HepG2 (cell line): ENCODE data around the gene SNAI3. TPM values are rescaled to one million over a fixed set of nuclear protein-coding genes. Genes with fewer than 3 reads are reported as not detected.

Source experiments
- EP300 ChIP-seq, 3 experiments: sonication (generic) in 1 of 3; formaldehyde crosslinking in 1 of 3; IDR thresholded peaks; 2 replicates each; pipeline versions ENCODE4 v1.5.1 to v1.6.1; 2011 to 2020; ENCODE audit warnings: low read depth in 2 of 3, low read length in 2 of 3, borderline replicate concordance in 1 of 3, improper control_type of control experiment in 1 of 3, mild to moderate bottlenecking in 1 of 3, missing genetic modification reagents in 1 of 3, moderate library complexity in 1 of 3
- IKZF1 ChIP-seq: fragments of 450-650 bp; IDR thresholded peaks from 2 replicates; pipeline ENCODE4 v1.7.1; 2016
- JARID2 ChIP-seq: sonication (generic); formaldehyde crosslinking; IDR thresholded peaks from 2 replicates; pipeline ENCODE4 v1.8.1; 2023; ENCODE audit warnings: missing genetic modification reagents, inconsistent platforms; ENCODE audit not compliant: insufficient replicate concordance
- MEIS2 ChIP-seq: sonication (generic); formaldehyde crosslinking; IDR thresholded peaks from 2 replicates; pipeline ENCODE4 v1.9.0; 2021; ENCODE audit warnings: mild to moderate bottlenecking, missing genetic modification reagents
- NBN ChIP-seq: fragments of 450-650 bp; conservative IDR thresholded peaks from 2 replicates; pipeline ENCODE4 v1.6.1; 2017
- PCBP1 ChIP-seq: fragments of 200-400 bp; formaldehyde crosslinking; IDR thresholded peaks from 2 replicates; pipeline ENCODE4 v1.6.1; 2017; ENCODE audit warnings: mild to moderate bottlenecking, low read depth, low read length, borderline replicate concordance
- POLR2AphosphoS2 ChIP-seq: IDR thresholded peaks from 2 replicates; pipeline ENCODE4 v1.6.1; 2011; ENCODE audit warnings: low read depth, low read length, improper control_type of control experiment
- TBX2 ChIP-seq: sonication (generic); formaldehyde crosslinking; IDR thresholded peaks from 2 replicates; pipeline ENCODE4 v1.5.0; 2020; ENCODE audit warnings: missing genetic modification reagents, mild to moderate bottlenecking, borderline replicate concordance
- ZNF234 ChIP-seq: sonication (generic); formaldehyde crosslinking; conservative IDR thresholded peaks from 2 replicates; pipeline ENCODE4 v1.5.1; 2020; ENCODE audit warnings: mild to moderate bottlenecking, missing genetic modification reagents
- ZNF24 ChIP-seq: fragments of 450-650 bp; IDR thresholded peaks from 2 replicates; pipeline ENCODE4 v1.6.1; 2017; ENCODE audit warnings: antibody characterized with exemption, mild to moderate bottlenecking
- ZNF335 ChIP-seq: sonication (generic); formaldehyde crosslinking; IDR thresholded peaks from 2 replicates; pipeline ENCODE4 v1.4.0; 2020; ENCODE audit warnings: missing genetic modification reagents
- ZNF350 ChIP-seq: sonication (generic); formaldehyde crosslinking; IDR thresholded peaks from 2 replicates; pipeline ENCODE4 v1.4.0; 2020; ENCODE audit warnings: mild to moderate bottlenecking, low read depth, missing genetic modification reagents, borderline replicate concordance
- ZNF564 ChIP-seq: sonication (generic); formaldehyde crosslinking; IDR thresholded peaks from 2 replicates; pipeline ENCODE4 v1.8.1; 2023; ENCODE audit warnings: mild to moderate bottlenecking, missing genetic modification reagents
- ZNF773 ChIP-seq: sonication (generic); formaldehyde crosslinking; IDR thresholded peaks from 2 replicates; pipeline ENCODE4 v1.4.0; 2020; ENCODE audit warnings: missing genetic modification reagents, borderline replicate concordance
- ZNF788 ChIP-seq: sonication (generic); formaldehyde crosslinking; IDR thresholded peaks from 2 replicates; pipeline ENCODE4 v1.5.0; 2020; ENCODE audit warnings: mild to moderate bottlenecking, missing genetic modification reagents, borderline replicate concordance
- polyA plus RNA-seq, 8 experiments: library from polyadenylated mRNA; depleted of rRNA in 3 of 8; stranded (reverse) in 7 of 8; unstranded in 1 of 8; fragments of >200 nt; fragmentation: Illumina TruSeq in 4 of 8; extraction: Trizol in 4 of 8; gene quantifications; 2 replicates each; pipeline versions ENCODE4 v1.2.1 to v1.2.3, GENCODE V29; 2011 to 2016; ENCODE audit warnings: low read depth in 4 of 8, missing spikeins in 1 of 8, mixed read lengths in 1 of 8; ENCODE audit not compliant: insufficient read depth in 1 of 8
- total RNA-seq, 5 experiments: library from RNA; depleted of rRNA; stranded (reverse); fragments of >200 nt; fragmentation: Illumina TruSeq; extraction: Trizol; gene quantifications; 2 replicates each; pipeline ENCODE4 v1.2.3, GENCODE V29; 2016; ENCODE audit warnings: low read depth in 1 of 5
- TF ChIP-seq, protein P1 (sequence below): IDR thresholded peaks from 2 replicates; pipeline ENCODE4 v1.6.1; 2016; ENCODE audit warnings: mild to moderate bottlenecking
- TF ChIP-seq, protein P2 (sequence below): sonication (generic); formaldehyde crosslinking; conservative IDR thresholded peaks from 2 replicates; pipeline ENCODE4 v1.8.0; 2022; ENCODE audit warnings: low read depth, missing genetic modification reagents
- TF ChIP-seq, protein P3 (sequence below): sonication (generic); formaldehyde crosslinking; conservative IDR thresholded peaks from 2 replicates; pipeline ENCODE4 v1.4.0; 2020; ENCODE audit warnings: missing genetic modification reagents
- TF ChIP-seq, protein P4 (sequence below): sonication (generic); formaldehyde crosslinking; IDR thresholded peaks from 2 replicates; pipeline ENCODE4 v1.8.1; 2023; ENCODE audit warnings: mild to moderate bottlenecking, missing genetic modification reagents, borderline replicate concordance
- TF ChIP-seq, protein P5 (sequence below): sonication (generic); IDR thresholded peaks from 2 replicates; pipeline ENCODE4 v1.6.1; 2016; ENCODE audit warnings: low read depth, borderline replicate concordance
- TF ChIP-seq, protein P6 (sequence below): sonication (generic); formaldehyde crosslinking; IDR thresholded peaks from 2 replicates; pipeline ENCODE4 v1.8.0; 2022; ENCODE audit warnings: mild to moderate bottlenecking, missing genetic modification reagents, moderate library complexity

Gene SNAI3
- total and polyA plus RNA-seq, 2 of the 13 experiments (the other 11 are each of a cell fraction or from before 2014, with no cell fraction given) = 0.09 to 0.18 TPM

DNA sequence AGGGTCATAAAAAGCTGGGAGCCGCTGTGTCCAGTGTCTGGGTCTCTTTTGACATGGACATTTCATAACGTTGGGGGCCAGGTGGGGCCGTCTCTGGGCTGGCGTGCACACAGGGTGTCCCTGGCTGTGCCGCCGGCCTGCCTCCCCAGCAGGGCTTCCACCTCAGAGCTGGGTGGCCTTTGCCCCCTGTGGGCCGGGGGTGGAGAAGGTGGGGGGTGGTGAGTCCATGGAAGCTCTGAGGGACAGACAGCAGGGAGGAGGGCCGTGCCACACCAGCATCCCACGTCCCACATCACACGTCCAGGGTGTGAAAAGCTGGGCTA is 908 bp upstream of the SNAI3 start (continued):
- TF ChIP-seq TBX2 (CRISPR knock-in tag) = 0 out of 2 replicates have a peak, but pooled peaks have one; percentile 2
- TF ChIP-seq, protein P1, sequence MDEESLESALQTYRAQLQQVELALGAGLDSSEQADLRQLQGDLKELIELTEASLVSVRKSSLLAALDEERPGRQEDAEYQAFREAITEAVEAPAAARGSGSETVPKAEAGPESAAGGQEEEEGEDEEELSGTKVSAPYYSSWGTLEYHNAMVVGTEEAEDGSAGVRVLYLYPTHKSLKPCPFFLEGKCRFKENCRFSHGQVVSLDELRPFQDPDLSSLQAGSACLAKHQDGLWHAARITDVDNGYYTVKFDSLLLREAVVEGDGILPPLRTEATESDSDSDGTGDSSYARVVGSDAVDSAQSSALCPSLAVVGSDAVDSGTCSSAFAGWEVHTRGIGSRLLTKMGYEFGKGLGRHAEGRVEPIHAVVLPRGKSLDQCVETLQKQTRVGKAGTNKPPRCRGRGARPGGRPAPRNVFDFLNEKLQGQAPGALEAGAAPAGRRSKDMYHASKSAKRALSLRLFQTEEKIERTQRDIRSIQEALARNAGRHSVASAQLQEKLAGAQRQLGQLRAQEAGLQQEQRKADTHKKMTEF (CRISPR knock-in tag) = no peak
- no peak; the same call in 1 of the 2 replicates for TF ChIP-seq ZNF788 (CRISPR knock-in tag)
- TF ChIP-seq PCBP1 = no peak
- no peak for TF ChIP-seq JARID2 (CRISPR knock-in tag)
- TF ChIP-seq, protein P2, sequence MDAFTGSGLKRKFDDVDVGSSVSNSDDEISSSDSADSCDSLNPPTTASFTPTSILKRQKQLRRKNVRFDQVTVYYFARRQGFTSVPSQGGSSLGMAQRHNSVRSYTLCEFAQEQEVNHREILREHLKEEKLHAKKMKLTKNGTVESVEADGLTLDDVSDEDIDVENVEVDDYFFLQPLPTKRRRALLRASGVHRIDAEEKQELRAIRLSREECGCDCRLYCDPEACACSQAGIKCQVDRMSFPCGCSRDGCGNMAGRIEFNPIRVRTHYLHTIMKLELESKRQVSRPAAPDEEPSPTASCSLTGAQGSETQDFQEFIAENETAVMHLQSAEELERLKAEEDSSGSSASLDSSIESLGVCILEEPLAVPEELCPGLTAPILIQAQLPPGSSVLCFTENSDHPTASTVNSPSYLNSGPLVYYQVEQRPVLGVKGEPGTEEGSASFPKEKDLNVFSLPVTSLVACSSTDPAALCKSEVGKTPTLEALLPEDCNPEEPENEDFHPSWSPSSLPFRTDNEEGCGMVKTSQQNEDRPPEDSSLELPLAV (CRISPR knock-in tag) = no peak
- TF ChIP-seq POLR2AphosphoS2 = no peak
- no peak for TF ChIP-seq EP300 (IDR thresholded peaks at IDR 0.05; ENCODE audit: low read depth in 2 of 2, low read length in 2 of 2)
- TF ChIP-seq EP300 (CRISPR knock-in tag; IDR thresholded peaks at IDR 0.05; ENCODE audit: borderline replicate concordance) = no peak
- TF ChIP-seq ZNF335 (CRISPR knock-in tag) = no peak
- TF ChIP-seq, protein P3, sequence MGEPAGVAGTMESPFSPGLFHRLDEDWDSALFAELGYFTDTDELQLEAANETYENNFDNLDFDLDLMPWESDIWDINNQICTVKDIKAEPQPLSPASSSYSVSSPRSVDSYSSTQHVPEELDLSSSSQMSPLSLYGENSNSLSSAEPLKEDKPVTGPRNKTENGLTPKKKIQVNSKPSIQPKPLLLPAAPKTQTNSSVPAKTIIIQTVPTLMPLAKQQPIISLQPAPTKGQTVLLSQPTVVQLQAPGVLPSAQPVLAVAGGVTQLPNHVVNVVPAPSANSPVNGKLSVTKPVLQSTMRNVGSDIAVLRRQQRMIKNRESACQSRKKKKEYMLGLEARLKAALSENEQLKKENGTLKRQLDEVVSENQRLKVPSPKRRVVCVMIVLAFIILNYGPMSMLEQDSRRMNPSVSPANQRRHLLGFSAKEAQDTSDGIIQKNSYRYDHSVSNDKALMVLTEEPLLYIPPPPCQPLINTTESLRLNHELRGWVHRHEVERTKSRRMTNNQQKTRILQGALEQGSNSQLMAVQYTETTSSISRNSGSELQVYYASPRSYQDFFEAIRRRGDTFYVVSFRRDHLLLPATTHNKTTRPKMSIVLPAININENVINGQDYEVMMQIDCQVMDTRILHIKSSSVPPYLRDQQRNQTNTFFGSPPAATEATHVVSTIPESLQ = 0 out of 2 replicates have a peak, but pooled peaks have one; percentile 0
- no peak for TF ChIP-seq ZNF564
- TF ChIP-seq, protein P4, sequence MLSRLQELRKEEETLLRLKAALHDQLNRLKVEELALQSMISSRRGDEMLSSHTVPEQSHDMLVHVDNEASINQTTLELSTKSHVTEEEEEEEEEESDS (CRISPR knock-in tag) = no peak
- TF ChIP-seq, protein P5, sequence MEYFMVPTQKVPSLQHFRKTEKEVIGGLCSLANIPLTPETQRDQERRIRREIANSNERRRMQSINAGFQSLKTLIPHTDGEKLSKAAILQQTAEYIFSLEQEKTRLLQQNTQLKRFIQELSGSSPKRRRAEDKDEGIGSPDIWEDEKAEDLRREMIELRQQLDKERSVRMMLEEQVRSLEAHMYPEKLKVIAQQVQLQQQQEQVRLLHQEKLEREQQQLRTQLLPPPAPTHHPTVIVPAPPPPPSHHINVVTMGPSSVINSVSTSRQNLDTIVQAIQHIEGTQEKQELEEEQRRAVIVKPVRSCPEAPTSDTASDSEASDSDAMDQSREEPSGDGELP = peak; percentile 37; the same call in 1 of the 2 replicates
- no peak for TF ChIP-seq ZNF234
- no peak for TF ChIP-seq IKZF1
- no peak for TF ChIP-seq NBN
- TF ChIP-seq MEIS2 (CRISPR knock-in tag) = no peak
- TF ChIP-seq ZNF24 = no peak
- no peak for TF ChIP-seq ZNF773 (CRISPR knock-in tag)
- TF ChIP-seq ZNF350 (CRISPR knock-in tag) = no peak
- TF ChIP-seq, protein P6, sequence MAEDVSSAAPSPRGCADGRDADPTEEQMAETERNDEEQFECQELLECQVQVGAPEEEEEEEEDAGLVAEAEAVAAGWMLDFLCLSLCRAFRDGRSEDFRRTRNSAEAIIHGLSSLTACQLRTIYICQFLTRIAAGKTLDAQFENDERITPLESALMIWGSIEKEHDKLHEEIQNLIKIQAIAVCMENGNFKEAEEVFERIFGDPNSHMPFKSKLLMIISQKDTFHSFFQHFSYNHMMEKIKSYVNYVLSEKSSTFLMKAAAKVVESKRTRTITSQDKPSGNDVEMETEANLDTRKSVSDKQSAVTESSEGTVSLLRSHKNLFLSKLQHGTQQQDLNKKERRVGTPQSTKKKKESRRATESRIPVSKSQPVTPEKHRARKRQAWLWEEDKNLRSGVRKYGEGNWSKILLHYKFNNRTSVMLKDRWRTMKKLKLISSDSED (CRISPR knock-in tag) = no peak
